ENCODE data around the gene SLC17A5. TPM values are rescaled to one million over a fixed set of nuclear protein-coding genes. Genes with fewer than 3 reads are reported as not detected.

SLC17A5 gene
- total and polyA plus RNA-seq, 2 donors from 2014 or later = 15.5 to 18.2 TPM

- Histone ChIP-seq H3K9ac (ENCODE audit: low read length in 3 of 3) (no peak overlapping the region), H3K27ac (ENCODE audit: low read depth in 2 of 2, low read length in 2 of 2) (no peak overlapping the region), H3K36me3 (ENCODE audit: control insufficient read depth in 2 of 3, insufficient read depth in 3 of 3, low read length in 3 of 3) (peaks cover 0 to 8% (median 6%) of the 10 kb centered on the region in 3 donors), H3K4me3 (ENCODE audit: low read length in 3 of 3) (no peak overlapping the region), H3K9me3 (ENCODE audit: control insufficient read depth in 2 of 3, insufficient read depth in 1 of 3, low read length in 3 of 3) (no peaks in the 10 kb centered on the region), H3K4me1 (ENCODE audit: control insufficient read depth in 2 of 3, insufficient read depth in 2 of 3, low read depth in 1 of 3, low read length in 3 of 3) (no peaks in the 10 kb centered on the region), H3K27me3 (ENCODE audit: control insufficient read depth, insufficient read depth, low read length) (no peaks in the 10 kb centered on the region)
- peak in 2 of 5 donors; percentile 13 to 21 for DNase-seq
- TF ChIP-seq CTCF (IDR thresholded peaks at IDR 0.05; ENCODE audit: borderline replicate concordance, extremely low read depth, insufficient read depth) = no peak
- intact Hi-C loops (cut with DNase I) = no loop called here
- no peak for FAIRE-seq
These were observed 39.0 kb downstream of the SLC17A5 start for GRCh38 chr6:73614802-73615201.

GRCh38 chr6:73613806-73614536 lies 39.8 kb downstream of the SLC17A5 start:
- Histone ChIP-seq H3K27me3 (ENCODE audit: control insufficient read depth, insufficient read depth, low read length) (no peaks in the 10 kb centered on the region), H3K9me3 (ENCODE audit: control insufficient read depth in 2 of 3, insufficient read depth in 1 of 3, low read length in 3 of 3) (no peaks in the 10 kb centered on the region), H3K9ac (ENCODE audit: low read length in 3 of 3) (no peak overlapping the region), H3K27ac (ENCODE audit: low read depth in 2 of 2, low read length in 2 of 2) (no peak overlapping the region), H3K4me3 (ENCODE audit: low read length in 3 of 3) (no peak overlapping the region), H3K36me3 (ENCODE audit: control insufficient read depth in 2 of 3, insufficient read depth in 3 of 3, low read length in 3 of 3) (peaks cover 0 to 13% (median 6%) of the 10 kb centered on the region in 3 donors), H3K4me1 (ENCODE audit: control insufficient read depth in 2 of 3, insufficient read depth in 2 of 3, low read depth in 1 of 3, low read length in 3 of 3) (no peaks in the 10 kb centered on the region)
- intact Hi-C loops (cut with DNase I) = no loop called here
- TF ChIP-seq CTCF (IDR thresholded peaks at IDR 0.05; ENCODE audit: borderline replicate concordance, extremely low read depth, insufficient read depth) = no peak
- DNase-seq = no peak
- no peak for FAIRE-seq

GRCh38 chr6:73612611-73613010 lies 41.2 kb downstream of the SLC17A5 start:
- Histone ChIP-seq H3K4me3 (ENCODE audit: low read length in 3 of 3) (no peak overlapping the region), H3K36me3 (ENCODE audit: control insufficient read depth in 2 of 3, insufficient read depth in 3 of 3, low read length in 3 of 3) (peaks cover 0 to 18% (median 9%) of the 10 kb centered on the region in 3 donors), H3K27ac (ENCODE audit: low read depth in 2 of 2, low read length in 2 of 2) (no peak overlapping the region), H3K27me3 (ENCODE audit: control insufficient read depth, insufficient read depth, low read length) (no peaks in the 10 kb centered on the region), H3K4me1 (ENCODE audit: control insufficient read depth in 2 of 3, insufficient read depth in 2 of 3, low read depth in 1 of 3, low read length in 3 of 3) (no peaks in the 10 kb centered on the region), H3K9me3 (ENCODE audit: control insufficient read depth in 2 of 3, insufficient read depth in 1 of 3, low read length in 3 of 3) (no peaks in the 10 kb centered on the region), H3K9ac (ENCODE audit: low read length in 3 of 3) (no peak overlapping the region)
- FAIRE-seq (no peak), DNase-seq (peak in 2 of 5 donors; percentile 16 to 19)
- intact Hi-C loops (cut with DNase I) = no loop called here
- TF ChIP-seq CTCF (IDR thresholded peaks at IDR 0.05; ENCODE audit: borderline replicate concordance, extremely low read depth, insufficient read depth) = no peak

Measured in kidney (tissue), 14 donors.